ENCODE measurements around the gene TMEM14A.
"Not testable (repeated sequence)": the region's sequence is repeated elsewhere in the genome, so short reads cannot be mapped to it uniquely, and the experiment has no call there.

TMEM14A gene

DNA sequence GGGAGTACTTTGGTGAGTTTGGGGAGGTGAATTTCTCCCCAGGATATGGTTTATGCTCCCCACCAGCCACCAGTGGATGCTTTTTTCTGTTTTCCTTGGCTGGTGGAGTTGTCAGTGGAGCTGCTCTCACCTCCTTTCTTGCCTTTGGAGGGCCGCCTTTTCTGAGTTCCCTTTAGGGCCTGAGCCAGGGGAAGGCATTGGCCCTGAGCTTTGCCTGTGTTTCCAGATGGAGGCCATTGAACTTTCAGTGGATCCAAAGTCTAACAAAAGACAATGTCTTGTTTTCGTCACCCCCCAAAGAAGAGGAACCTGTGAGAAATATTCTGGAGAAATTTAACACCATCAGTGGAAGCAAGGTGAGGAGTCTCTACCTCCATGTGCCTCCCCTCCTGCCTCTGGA, 4.4 kb upstream of the TMEM14A start:
- Histone ChIP-seq H3K9me3 (ENCODE audit: control insufficient read depth, insufficient read depth, low read length) (no peaks in the 10 kb centered on the region), H3K4me1 (ENCODE audit: control insufficient read depth, insufficient read depth, low read length) (0 out of 2 replicates have a peak, but pooled peaks cover 2% of the 10 kb centered on the region), H3K36me3 (ENCODE audit: control insufficient read depth, insufficient read depth, low read length) (no peaks in the 10 kb centered on the region), H3K27ac (ENCODE audit: low read length) (no peak overlapping the region), H3K4me3 (ENCODE audit: low read length) (no peak overlapping the region), H3K27me3 (ENCODE audit: control insufficient read depth, insufficient read depth, low read length) (peaks cover 3% of the 10 kb centered on the region; the same call in 1 of the 2 replicates)
- DNase-seq (ENCODE audit: low read depth, low spot score), result no peak
- WGBS (ENCODE audit: insufficient coverage, insufficient read length), result no CpG with 5 or more reads among the region's 2 CpGs

DNA sequence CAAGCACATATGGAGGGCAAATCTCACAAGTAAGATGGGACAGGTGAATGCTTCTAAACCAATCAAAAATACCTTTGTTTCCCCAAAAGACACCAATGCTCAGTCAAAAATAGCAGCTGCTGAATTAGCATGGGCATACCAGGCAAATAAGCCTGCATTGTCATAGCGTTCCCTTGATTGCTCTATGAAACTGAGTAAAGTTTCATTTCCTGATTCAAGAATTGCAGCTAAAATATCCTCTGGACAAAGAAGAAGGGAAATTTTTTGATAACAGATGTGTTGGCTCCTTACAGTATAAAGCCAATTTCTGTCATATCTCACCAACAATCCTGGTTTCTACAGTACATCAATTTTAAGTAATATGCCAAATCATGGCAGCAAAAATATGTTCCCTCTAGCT, 3.3 kb upstream of the TMEM14A start:
- no peaks in the 10 kb centered on the region for H3K9me3 ChIP-seq (ENCODE audit: control insufficient read depth, insufficient read depth, low read length)
- DNase-seq (ENCODE audit: low read depth, low spot score), result no peak
- H3K27me3 ChIP-seq (ENCODE audit: control insufficient read depth, insufficient read depth, low read length), result peaks cover 3% of the 10 kb centered on the region; the same call in 1 of the 2 replicates
- H3K4me3 ChIP-seq (ENCODE audit: low read length), result no peak overlapping the region
- H3K27ac ChIP-seq (ENCODE audit: low read length), result no peak overlapping the region
- WGBS (ENCODE audit: insufficient coverage, insufficient read length), result no CpG with 5 or more reads among the region's 1 CpG
- H3K4me1 ChIP-seq (ENCODE audit: control insufficient read depth, insufficient read depth, low read length), result 0 out of 2 replicates have a peak, but pooled peaks cover 2% of the 10 kb centered on the region
- no peaks in the 10 kb centered on the region for H3K36me3 ChIP-seq (ENCODE audit: control insufficient read depth, insufficient read depth, low read length)

DNA sequence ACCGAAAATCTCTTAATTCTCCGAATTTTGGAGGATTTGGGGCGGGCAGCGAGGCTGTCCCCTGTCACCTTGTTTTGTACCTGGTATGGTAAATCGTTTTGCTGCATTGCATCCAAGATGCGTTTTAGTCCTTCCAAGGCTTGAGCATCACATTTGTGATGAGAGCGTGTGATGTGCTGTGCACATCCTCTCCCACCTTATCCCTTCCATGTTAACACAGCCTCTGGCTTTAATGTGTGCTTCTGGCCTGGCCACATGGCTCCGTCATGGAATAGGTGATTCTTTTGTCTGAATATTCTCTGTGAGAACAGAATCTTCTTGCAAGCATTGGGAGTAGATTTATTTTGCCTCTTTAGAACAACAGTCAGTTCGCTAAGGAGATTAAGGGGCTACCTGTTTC, 763 bp downstream of the TMEM14A start:
- H3K27ac ChIP-seq (ENCODE audit: low read length), result no peak overlapping the region
- no CpG with 5 or more reads among the region's 9 CpGs for WGBS (ENCODE audit: insufficient coverage, insufficient read length)
- no peaks in the 10 kb centered on the region for H3K27me3 ChIP-seq (ENCODE audit: control insufficient read depth, insufficient read depth, low read length)
- H3K9me3 ChIP-seq (ENCODE audit: control insufficient read depth, insufficient read depth, low read length), result no peaks in the 10 kb centered on the region
- DNase-seq (ENCODE audit: low read depth, low spot score), result no peak
- H3K36me3 ChIP-seq (ENCODE audit: control insufficient read depth, insufficient read depth, low read length), result no peaks in the 10 kb centered on the region
- no peak overlapping the region; the same call in 1 of the 2 replicates for H3K4me3 ChIP-seq (ENCODE audit: low read length)
- no peaks in the 10 kb centered on the region for H3K4me1 ChIP-seq (ENCODE audit: control insufficient read depth, insufficient read depth, low read length)

DNA sequence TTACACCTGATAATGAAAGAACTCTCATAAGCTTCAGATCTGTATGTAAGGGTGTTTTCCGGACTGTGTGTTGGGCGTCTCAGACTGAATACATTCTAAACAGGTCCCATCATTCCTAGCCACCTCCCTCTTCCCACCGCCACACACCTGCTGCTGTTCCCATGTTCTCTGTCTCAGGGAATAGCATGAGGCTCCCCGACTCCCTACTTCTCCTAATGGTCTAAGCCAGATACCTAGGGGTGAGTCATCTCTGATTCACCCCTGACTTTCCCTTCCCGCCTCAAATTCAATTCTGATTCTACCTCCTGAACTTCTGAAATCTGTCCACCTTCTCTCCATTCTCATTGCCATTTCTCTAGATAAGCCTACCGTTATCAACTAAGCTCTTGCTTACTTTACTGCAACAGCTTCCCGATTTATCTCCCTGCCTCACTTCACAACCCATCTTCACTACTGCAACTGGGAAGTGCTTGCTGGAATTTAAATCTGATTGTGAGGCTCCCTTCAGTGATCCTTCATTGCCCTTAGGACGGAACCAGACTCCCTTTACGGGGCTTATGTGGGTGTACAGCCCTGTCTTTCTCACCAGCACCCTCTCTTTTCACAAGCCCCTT, 1.6 kb downstream of the TMEM14A start:
- no CpG with 5 or more reads among the region's 9 CpGs for WGBS (ENCODE audit: insufficient coverage, insufficient read length)
- H3K27me3 ChIP-seq (ENCODE audit: control insufficient read depth, insufficient read depth, low read length), result no peaks in the 10 kb centered on the region
- no peaks in the 10 kb centered on the region for H3K4me1 ChIP-seq (ENCODE audit: control insufficient read depth, insufficient read depth, low read length)
- H3K27ac ChIP-seq (ENCODE audit: low read length), result no peak overlapping the region
- H3K4me3 ChIP-seq (ENCODE audit: low read length), result no peak overlapping the region
- no peak for DNase-seq (ENCODE audit: low read depth, low spot score)
- H3K36me3 ChIP-seq (ENCODE audit: control insufficient read depth, insufficient read depth, low read length), result no peaks in the 10 kb centered on the region
- no peaks in the 10 kb centered on the region for H3K9me3 ChIP-seq (ENCODE audit: control insufficient read depth, insufficient read depth, low read length)

DNA sequence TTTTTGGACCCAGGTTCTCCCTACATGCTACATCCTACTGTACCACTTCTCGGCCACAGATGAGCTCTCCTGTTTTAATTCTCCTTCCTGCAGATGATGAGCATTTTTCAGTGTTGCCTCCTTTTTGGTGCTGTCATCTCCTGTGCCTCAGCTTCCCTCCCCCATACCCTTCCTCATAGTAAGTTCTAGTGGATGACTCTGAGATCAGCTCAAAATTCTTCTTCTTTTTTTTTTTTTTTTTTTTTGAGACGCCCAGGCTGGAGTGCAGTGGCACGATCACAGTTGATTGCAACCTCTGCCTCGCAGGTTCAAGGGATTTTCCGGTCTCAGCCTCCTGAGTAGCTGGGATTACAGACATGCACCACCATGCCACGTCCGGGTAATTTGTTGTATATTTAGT, 3.8 kb downstream of the TMEM14A start:
- H3K4me3 ChIP-seq (ENCODE audit: low read length), result no peak overlapping the region
- no peaks in the 10 kb centered on the region for H3K36me3 ChIP-seq (ENCODE audit: control insufficient read depth, insufficient read depth, low read length)
- no CpG with 5 or more reads among the region's 7 CpGs for WGBS (ENCODE audit: insufficient coverage, insufficient read length)
- H3K27ac ChIP-seq (ENCODE audit: low read length), result no peak overlapping the region
- no peaks in the 10 kb centered on the region for H3K4me1 ChIP-seq (ENCODE audit: control insufficient read depth, insufficient read depth, low read length)
- H3K27me3 ChIP-seq (ENCODE audit: control insufficient read depth, insufficient read depth, low read length), result no peaks in the 10 kb centered on the region
- no peak for DNase-seq (ENCODE audit: low read depth, low spot score)
- no peaks in the 10 kb centered on the region for H3K9me3 ChIP-seq (ENCODE audit: control insufficient read depth, insufficient read depth, low read length)

DNA sequence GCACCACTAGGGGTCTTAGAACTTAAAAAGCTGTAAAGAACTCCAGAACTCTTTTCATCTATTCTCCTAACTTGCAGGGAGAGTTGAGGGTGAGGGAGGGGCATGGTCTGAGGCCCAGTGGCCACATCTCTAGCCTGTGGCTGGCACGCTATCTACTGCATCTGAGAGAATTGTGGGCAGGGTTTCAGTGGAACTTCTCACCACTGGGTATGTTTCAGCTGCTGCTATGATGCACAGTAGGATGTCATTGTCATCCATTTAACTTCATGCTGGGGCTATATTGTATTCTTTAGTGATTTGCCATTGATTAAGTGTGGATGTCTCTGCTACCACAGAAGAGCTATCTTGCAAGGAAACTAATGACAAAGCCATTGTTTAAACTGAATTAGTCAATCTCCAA, 4.5 kb downstream of the TMEM14A start:
- H3K4me3 ChIP-seq (ENCODE audit: low read length), result no peak overlapping the region
- H3K36me3 ChIP-seq (ENCODE audit: control insufficient read depth, insufficient read depth, low read length), result no peaks in the 10 kb centered on the region
- H3K27me3 ChIP-seq (ENCODE audit: control insufficient read depth, insufficient read depth, low read length), result no peaks in the 10 kb centered on the region
- H3K9me3 ChIP-seq (ENCODE audit: control insufficient read depth, insufficient read depth, low read length), result no peaks in the 10 kb centered on the region
- H3K27ac ChIP-seq (ENCODE audit: low read length), result no peak overlapping the region
- no peak for DNase-seq (ENCODE audit: low read depth, low spot score)
- no CpG with 5 or more reads among the region's 1 CpG for WGBS (ENCODE audit: insufficient coverage, insufficient read length)
- no peaks in the 10 kb centered on the region for H3K4me1 ChIP-seq (ENCODE audit: control insufficient read depth, insufficient read depth, low read length)

DNA sequence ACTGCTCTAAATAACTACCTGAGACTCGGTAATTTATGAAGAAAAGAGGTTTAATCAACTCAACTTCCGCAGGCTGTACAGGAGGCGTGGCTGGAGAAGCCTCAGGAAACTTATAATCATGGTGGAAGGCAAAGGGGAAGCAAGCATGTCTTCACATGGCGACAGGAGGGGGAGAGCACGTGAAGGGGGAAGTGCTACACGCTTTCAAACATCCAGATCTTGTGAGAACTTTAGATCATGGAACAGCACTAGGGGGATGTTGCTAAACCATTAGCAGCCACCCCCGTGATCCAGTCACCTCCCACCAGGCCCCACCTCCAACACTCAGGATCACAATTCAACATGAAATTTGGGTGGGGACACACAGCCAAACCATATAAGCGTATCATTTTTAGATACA, 5.7 kb downstream of the TMEM14A start:
- WGBS (ENCODE audit: insufficient coverage, insufficient read length), result no CpG with 5 or more reads among the region's 8 CpGs
- H3K36me3 ChIP-seq (ENCODE audit: control insufficient read depth, insufficient read depth, low read length); H3K27ac ChIP-seq (ENCODE audit: low read length); H3K9me3 ChIP-seq (ENCODE audit: control insufficient read depth, insufficient read depth, low read length); H3K4me3 ChIP-seq (ENCODE audit: low read length); H3K27me3 ChIP-seq (ENCODE audit: control insufficient read depth, insufficient read depth, low read length); DNase-seq (ENCODE audit: low read depth, low spot score); H3K4me1 ChIP-seq (ENCODE audit: control insufficient read depth, insufficient read depth, low read length): not testable (repeated sequence)

DNA sequence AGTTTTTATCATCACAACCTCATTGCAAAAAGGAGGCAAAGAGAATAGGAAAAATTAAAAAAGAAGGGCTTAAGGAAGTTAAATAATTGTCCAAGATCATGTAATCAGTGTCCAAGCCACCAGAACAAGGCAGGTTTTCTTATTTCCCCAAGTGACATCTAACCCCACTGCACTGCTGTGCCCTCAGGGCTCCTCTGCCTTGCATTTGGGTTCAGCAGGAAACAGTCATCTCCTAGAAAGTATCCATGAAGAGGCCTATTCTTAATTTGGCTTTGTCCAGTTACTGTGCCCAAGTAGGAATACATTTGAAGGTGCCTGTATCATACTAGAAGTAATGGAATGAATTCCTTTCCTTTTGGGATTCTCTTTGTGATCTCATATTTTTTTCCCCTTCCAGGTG, 10.5 kb downstream of the TMEM14A start:
- H3K36me3 ChIP-seq (ENCODE audit: control insufficient read depth, insufficient read depth, low read length), result no peaks in the 10 kb centered on the region
- no peaks in the 10 kb centered on the region for H3K4me1 ChIP-seq (ENCODE audit: control insufficient read depth, insufficient read depth, low read length)
- no peak for DNase-seq (ENCODE audit: low read depth, low spot score)
- H3K4me3 ChIP-seq (ENCODE audit: low read length), result no peak overlapping the region
- no peak overlapping the region for H3K27ac ChIP-seq (ENCODE audit: low read length)
- H3K9me3 ChIP-seq (ENCODE audit: control insufficient read depth, insufficient read depth, low read length), result no peaks in the 10 kb centered on the region
- H3K27me3 ChIP-seq (ENCODE audit: control insufficient read depth, insufficient read depth, low read length), result no peaks in the 10 kb centered on the region

DNA sequence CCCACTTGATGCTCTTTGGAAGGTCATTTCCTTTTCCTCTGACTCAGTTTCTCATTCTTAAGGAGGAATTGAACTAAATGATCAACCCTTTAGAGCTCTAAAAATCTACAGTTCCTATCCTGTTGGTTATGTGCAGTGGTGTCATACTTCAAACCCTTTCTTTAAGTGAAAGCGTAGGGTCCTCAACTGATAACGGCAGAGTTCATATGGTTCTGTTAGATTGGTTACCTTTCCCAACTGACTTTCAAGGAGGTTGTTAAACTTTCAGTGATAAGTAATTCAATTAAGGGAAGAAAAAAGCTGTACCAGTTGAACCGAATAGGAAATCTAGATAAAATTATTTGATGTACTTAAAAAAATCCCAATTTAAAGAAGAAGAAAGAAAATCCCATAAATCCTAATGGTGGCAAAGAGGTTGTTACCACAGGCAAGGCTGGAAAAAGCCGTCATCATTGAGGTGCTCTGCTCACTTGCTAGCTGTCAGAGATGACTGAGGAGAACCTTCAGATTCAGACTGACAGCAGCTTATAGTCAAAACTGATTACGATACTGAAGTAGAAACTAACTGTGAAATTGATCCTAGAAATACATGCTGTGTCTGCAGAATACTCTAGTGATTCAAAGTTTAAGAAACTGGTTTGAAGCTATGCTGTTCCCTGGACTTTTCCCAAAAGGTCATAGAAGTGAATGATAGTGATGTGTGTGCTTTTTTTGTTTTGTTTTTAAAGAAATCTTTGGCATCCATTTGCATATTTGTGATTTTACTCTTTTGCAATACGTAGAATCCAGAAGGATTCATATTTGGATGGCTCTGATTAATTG, 16.2 kb downstream of the TMEM14A start:
- WGBS (ENCODE audit: insufficient coverage, insufficient read length), result no CpG with 5 or more reads among the region's 6 CpGs
- no peaks in the 10 kb centered on the region for H3K4me1 ChIP-seq (ENCODE audit: control insufficient read depth, insufficient read depth, low read length)
- H3K36me3 ChIP-seq (ENCODE audit: control insufficient read depth, insufficient read depth, low read length), result no peaks in the 10 kb centered on the region
- H3K27ac ChIP-seq (ENCODE audit: low read length), result no peak overlapping the region
- no peak overlapping the region for H3K4me3 ChIP-seq (ENCODE audit: low read length)
- H3K27me3 ChIP-seq (ENCODE audit: control insufficient read depth, insufficient read depth, low read length), result no peaks in the 10 kb centered on the region
- no peaks in the 10 kb centered on the region for H3K9me3 ChIP-seq (ENCODE audit: control insufficient read depth, insufficient read depth, low read length)
- DNase-seq (ENCODE audit: low read depth, low spot score), result no peak

DNA sequence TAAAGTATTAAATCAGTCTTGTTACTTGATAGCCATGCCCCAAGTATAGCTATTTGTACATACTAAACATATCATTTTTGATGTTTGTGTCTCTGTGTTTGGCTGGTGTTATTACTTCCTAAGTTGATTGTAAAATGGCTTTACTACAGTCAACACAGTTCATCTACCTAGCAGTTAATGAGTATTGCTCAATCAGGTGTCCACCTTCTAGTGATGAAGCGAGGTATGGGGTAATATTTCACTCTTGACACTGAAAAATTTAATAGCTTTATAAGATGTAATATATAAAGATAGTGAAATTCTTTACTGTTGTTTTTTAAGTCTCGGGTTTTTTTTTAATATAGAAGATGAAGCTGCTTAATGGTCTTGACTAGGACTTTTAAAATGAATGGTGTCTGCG, 18.9 kb downstream of the TMEM14A start:
- Histone ChIP-seq H3K27me3 (ENCODE audit: control insufficient read depth, insufficient read depth, low read length) (no peaks in the 10 kb centered on the region; the same call in 1 of the 2 replicates), H3K36me3 (ENCODE audit: control insufficient read depth, insufficient read depth, low read length) (no peaks in the 10 kb centered on the region), H3K4me1 (ENCODE audit: control insufficient read depth, insufficient read depth, low read length) (no peaks in the 10 kb centered on the region), H3K4me3 (ENCODE audit: low read length) (no peak overlapping the region), H3K9me3 (ENCODE audit: control insufficient read depth, insufficient read depth, low read length) (no peaks in the 10 kb centered on the region), H3K27ac (ENCODE audit: low read length) (no peak overlapping the region)
- DNase-seq (ENCODE audit: low read depth, low spot score), result no peak
- 100% methylated on average over 1 of the region's 3 CpGs for WGBS (ENCODE audit: insufficient coverage, insufficient read length)

DNA sequence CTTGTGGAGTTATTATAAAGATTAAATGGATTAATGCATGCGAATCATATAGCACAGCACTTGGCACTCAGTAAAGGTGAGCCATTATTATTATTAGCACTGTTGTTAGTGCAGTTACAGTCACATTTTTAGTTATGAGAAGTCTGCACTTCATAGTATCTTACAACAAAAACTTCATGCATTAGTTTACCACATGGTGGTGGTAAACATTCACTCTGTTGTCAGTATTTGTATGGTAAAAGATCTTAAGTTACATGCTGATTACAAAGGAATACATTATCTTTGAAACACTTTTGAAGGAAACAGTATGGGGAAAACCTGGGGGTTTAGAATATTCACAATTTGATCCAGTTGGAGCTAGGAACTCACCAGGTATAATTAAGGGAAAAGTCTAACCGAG, 20.8 kb downstream of the TMEM14A start:
- no peak overlapping the region for H3K4me3 ChIP-seq (ENCODE audit: low read length)
- H3K27me3 ChIP-seq (ENCODE audit: control insufficient read depth, insufficient read depth, low read length), result no peaks in the 10 kb centered on the region; the same call in 1 of the 2 replicates
- no peaks in the 10 kb centered on the region for H3K4me1 ChIP-seq (ENCODE audit: control insufficient read depth, insufficient read depth, low read length)
- no peak overlapping the region for H3K27ac ChIP-seq (ENCODE audit: low read length)
- H3K36me3 ChIP-seq (ENCODE audit: control insufficient read depth, insufficient read depth, low read length), result no peaks in the 10 kb centered on the region
- H3K9me3 ChIP-seq (ENCODE audit: control insufficient read depth, insufficient read depth, low read length), result no peaks in the 10 kb centered on the region
- no peak for DNase-seq (ENCODE audit: low read depth, low spot score)
- WGBS (ENCODE audit: insufficient coverage, insufficient read length), result no CpG with 5 or more reads among the region's 2 CpGs
